Common myeloid progenitor, CD34-positive (primary cell): ENCODE data around the gene PPP2R5D.

Experiments
- CTCF ChIA-PET: fragments of 350-600 bp; sonication (Branson Sonifier 250); formaldehyde crosslinking; loops from one replicate; lab custom pipeline; 2021; ENCODE audit warnings: antibody characterized with exemption; lab: Charles Lee
- POLR2A ChIA-PET: fragments of 350-600 bp; sonication (Branson Sonifier 250); formaldehyde crosslinking; loops from one replicate; lab custom pipeline; 2021; ENCODE audit warnings: antibody characterized with exemption; lab: Charles Lee
- DNase-seq, 3 donors: peaks; one replicate each; pipeline versions ENCODE4 v3.0.0 to v3.0.0-alpha.2; 2013
- H3K27ac ChIP-seq, 2 experiments: 1 replicate in 1 of 2; 2 replicates in 1 of 2; pipeline ENCODE4 v1.7.0; 2013; ENCODE audit warnings: inconsistent platforms in 2 of 2, low read length in 2 of 2, mild to moderate bottlenecking in 2 of 2, low read depth in 1 of 2, moderate library complexity in 1 of 2; ENCODE audit not compliant: severe bottlenecking in 2 of 2, insufficient read depth in 1 of 2, poor library complexity in 1 of 2
- H3K27me3 ChIP-seq, 5 experiments: replicated peaks in 2 of 5; 1 replicate in 3 of 5; 2 replicates in 2 of 5; pipeline versions ENCODE4 v1.6.1 to v1.7.0; 2013; ENCODE audit warnings: low read length in 4 of 5, mild to moderate bottlenecking in 2 of 5, moderate library complexity in 2 of 5, inconsistent platforms in 1 of 5; ENCODE audit not compliant: insufficient read depth in 5 of 5, control insufficient read depth in 4 of 5
- H3K36me3 ChIP-seq, 4 experiments: 1 replicate in 2 of 4; 2 replicates in 2 of 4; pipeline versions ENCODE4 v1.6.1 to v1.7.0; 2013; ENCODE audit warnings: low read length in 3 of 4, control low read depth in 1 of 4, mild to moderate bottlenecking in 1 of 4; ENCODE audit not compliant: control insufficient read depth in 4 of 4, insufficient read depth in 4 of 4
- H3K4me1 ChIP-seq, 4 experiments: 1 replicate in 3 of 4; 2 replicates in 1 of 4; pipeline versions ENCODE4 v1.6.1 to v1.7.1; 2013; ENCODE audit warnings: low read length in 3 of 4, mild to moderate bottlenecking in 3 of 4, control low read depth in 1 of 4, inconsistent platforms in 1 of 4, moderate library complexity in 1 of 4; ENCODE audit not compliant: control insufficient read depth in 4 of 4, insufficient read depth in 4 of 4; ENCODE audit errors: control extremely low read depth in 1 of 4
- H3K4me3 ChIP-seq, 7 experiments: 1 replicate in 4 of 7; 2 replicates in 3 of 7; pipeline versions ENCODE4 v1.5.1 to v1.7.0; 2013; ENCODE audit warnings: mild to moderate bottlenecking in 7 of 7, low read length in 6 of 7, moderate library complexity in 6 of 7, inconsistent platforms in 2 of 7, low read depth in 2 of 7, control low read depth in 1 of 7; ENCODE audit not compliant: insufficient read depth in 4 of 7, control insufficient read depth in 1 of 7; ENCODE audit errors: extremely low read depth in 1 of 7
- H3K9me3 ChIP-seq, 5 experiments: 1 replicate in 4 of 5; 2 replicates in 1 of 5; pipeline versions ENCODE4 v1.6.1 to v1.7.1; 2013; ENCODE audit warnings: low read length in 4 of 5, mild to moderate bottlenecking in 2 of 5, inconsistent platforms in 1 of 5, low read depth in 1 of 5, moderate library complexity in 1 of 5; ENCODE audit not compliant: control insufficient read depth in 4 of 5, insufficient read depth in 2 of 5; ENCODE audit errors: control extremely low read depth in 1 of 5
- WGBS: methylation state at CpG from one replicate; pipeline ENCODE4 v1.1.5; 2013; ENCODE audit not compliant: insufficient coverage; 5-methylcytosine and 5-hydroxymethylcytosine counted together

PPP2R5D gene

DNA sequence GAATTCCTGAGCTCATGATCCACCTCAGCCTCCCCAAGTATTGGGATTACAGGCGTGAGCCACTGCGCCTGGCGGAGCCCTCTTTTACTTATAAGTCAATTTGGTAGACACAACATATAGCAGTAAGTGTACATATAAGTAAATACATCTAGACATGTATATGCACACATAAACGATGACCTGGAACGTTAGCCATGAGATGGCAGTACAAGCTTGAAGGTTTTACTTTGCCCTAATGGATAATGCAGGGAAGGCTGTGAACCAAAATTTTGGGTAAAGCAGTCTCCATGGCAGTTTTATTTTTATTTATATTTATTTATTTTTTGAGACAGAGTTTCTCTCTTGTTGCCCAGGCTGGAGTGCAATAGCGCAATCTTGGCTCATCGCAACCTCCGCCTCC, 26.2 kb upstream of the PPP2R5D start:
- DNase-seq = peak in 2 of 3 donors; percentile 37 to 46
- ChIA-PET POLR2A (no interaction called here), CTCF (interaction anchor here (0.9 to 1.1 kb wide), 2 partner anchors 42 to 232 kb away, joined by 3 read pairs; partner anchors contain the start of gene PTCRA)
- peaks cover 0 to 17% (median 11%) of the 10 kb centered on the region in 4 experiments for H3K4me1 ChIP-seq
- no peaks in the 10 kb centered on the region for H3K9me3 ChIP-seq
- no peak overlapping the region for H3K27ac ChIP-seq
- H3K27me3 ChIP-seq = peaks cover 0 to 16% (median 3%) of the 10 kb centered on the region in 5 experiments
- H3K36me3 ChIP-seq = peaks cover 0 to 9% (median 3%) of the 10 kb centered on the region in 4 experiments
- WGBS = no CpG with 5 or more reads among the region's 8 CpGs
- H3K4me3 ChIP-seq = no peak overlapping the region

- no peak for DNase-seq
- H3K27ac ChIP-seq = no peak overlapping the region
- peaks cover 3 to 24% (median 14%) of the 10 kb centered on the region in 4 experiments for H3K36me3 ChIP-seq
- ChIA-PET CTCF (no interaction called here), POLR2A (no interaction called here)
- no peaks in the 10 kb centered on the region for H3K9me3 ChIP-seq
- peaks cover 0 to 17% (median 11%) of the 10 kb centered on the region in 4 experiments for H3K4me1 ChIP-seq
- peak overlapping the region in 5 of 7 experiments; percentile 55 to 80 (median 70) for H3K4me3 ChIP-seq
- WGBS = 48% methylated on average over 10 of the region's 13 CpGs
- H3K27me3 ChIP-seq = peaks cover 0 to 16% (median 3%) of the 10 kb centered on the region in 5 experiments
Observed at GRCh38 chr6:42959917-42960242, 24.5 kb upstream of the PPP2R5D start.

DNA sequence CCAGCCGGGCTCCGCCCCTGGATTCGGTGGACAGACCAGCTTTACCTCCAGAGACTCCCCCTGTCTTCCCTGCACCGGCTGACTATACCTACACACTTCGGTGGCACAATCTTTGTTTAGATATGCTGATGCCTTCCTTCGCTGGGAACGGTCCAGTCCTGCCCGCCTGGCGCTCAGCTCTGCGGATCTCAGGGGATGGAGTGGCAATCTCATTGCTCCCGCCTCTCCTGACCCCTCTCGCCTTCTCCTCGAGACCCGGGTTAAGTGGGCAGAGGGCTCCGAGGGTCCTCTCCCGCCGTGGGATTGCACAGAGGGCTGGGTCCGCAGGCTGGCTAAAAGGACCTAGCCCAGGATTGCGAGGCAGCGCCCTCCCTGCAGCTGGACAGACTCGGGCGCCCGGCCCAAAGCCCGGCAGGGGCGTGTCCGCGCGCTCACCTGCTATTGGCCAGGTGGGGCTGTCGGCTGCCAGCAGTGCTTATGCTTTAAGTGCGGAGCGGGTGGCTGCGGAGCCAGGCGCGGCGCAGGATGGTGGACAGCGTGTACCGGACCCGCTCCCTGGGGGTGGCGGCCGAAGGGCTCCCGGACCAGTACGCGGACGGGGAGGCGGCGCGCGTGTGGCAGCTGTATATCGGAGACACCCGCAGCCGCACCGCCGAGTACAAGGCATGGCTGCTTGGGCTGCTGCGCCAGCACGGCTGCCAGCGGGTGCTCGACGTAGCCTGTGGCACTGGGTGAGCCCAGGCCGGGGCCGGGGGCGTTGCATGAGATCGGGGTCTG, 23.9 kb upstream of the PPP2R5D start, which contains the start of gene GNMT:
Gene GNMT (plus strand): TSS at position 512 of the 777 bp plus-strand sequence. CDS start 14 bp downstream, at position 526.
- ChIA-PET CTCF (interaction anchor here (1.1 to 1.3 kb wide), 2 partner anchors 11 to 184 kb away, joined by 3 to 7 read pairs; no protein-coding TSS in a partner anchor), POLR2A (no interaction called here)
- DNase-seq = peak in 2 of 3 donors; percentile 23 to 46
- 3% methylated on average over 56 of the region's 62 CpGs for WGBS
- Histone ChIP-seq H3K4me1 (peaks cover 0 to 17% (median 11%) of the 10 kb centered on the region in 4 experiments), H3K27ac (no peak within 1 kb of the TSS), H3K9me3 (no peaks in the 10 kb centered on the region), H3K36me3 (peaks cover 3 to 29% (median 17%) of the 10 kb centered on the region in 4 experiments), H3K4me3 (peak within 1 kb of the TSS; percentile 24 to 80 (median 65)), H3K27me3 (peaks cover 0 to 16% (median 3%) of the 10 kb centered on the region in 5 experiments)

GRCh38 chr6:42961020-42961470, 23.3 kb upstream of the PPP2R5D start:
- DNase-seq = no peak
- peaks cover 0 to 16% (median 3%) of the 10 kb centered on the region in 5 experiments for H3K27me3 ChIP-seq
- H3K4me3 ChIP-seq = peak overlapping the region in 5 of 7 experiments; percentile 55 to 80 (median 70)
- peaks cover 0 to 17% (median 11%) of the 10 kb centered on the region in 4 experiments for H3K4me1 ChIP-seq
- CTCF ChIA-PET = interaction anchor here (1.1 to 1.3 kb wide), 2 partner anchors 10 to 183 kb away, joined by 3 to 7 read pairs; no protein-coding TSS in a partner anchor
- H3K27ac ChIP-seq = no peak overlapping the region
- POLR2A ChIA-PET = no interaction called here
- whole genome bisulfite sequencing = 54% methylated on average over 15 of the region's 15 CpGs
- peaks cover 3 to 35% (median 20%) of the 10 kb centered on the region in 4 experiments for H3K36me3 ChIP-seq
- H3K9me3 ChIP-seq = no peaks in the 10 kb centered on the region

DNA sequence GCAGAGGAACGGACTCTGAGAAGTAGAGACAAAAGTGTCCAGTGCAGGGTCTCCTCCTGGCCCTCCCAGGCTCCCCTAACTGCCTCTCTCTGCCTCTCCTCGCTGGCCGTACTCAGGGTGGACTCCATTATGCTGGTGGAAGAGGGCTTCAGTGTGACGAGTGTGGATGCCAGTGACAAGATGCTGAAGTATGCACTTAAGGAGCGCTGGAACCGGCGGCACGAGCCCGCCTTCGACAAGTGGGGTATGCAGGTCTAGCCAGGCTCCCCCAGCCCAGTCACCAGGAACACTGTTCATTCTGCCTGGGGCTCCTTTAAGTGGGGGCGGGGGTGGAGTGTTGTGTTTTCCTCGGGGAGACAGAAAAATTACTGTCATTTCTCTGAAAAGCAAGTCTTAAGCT, 22.3 kb upstream of the PPP2R5D start:
- Histone ChIP-seq H3K27ac (no peak overlapping the region), H3K36me3 (peaks cover 8 to 42% (median 26%) of the 10 kb centered on the region in 4 experiments), H3K27me3 (peaks cover 0 to 16% (median 3%) of the 10 kb centered on the region in 5 experiments), H3K4me1 (peaks cover 0 to 17% (median 11%) of the 10 kb centered on the region in 4 experiments), H3K4me3 (no peak overlapping the region), H3K9me3 (no peaks in the 10 kb centered on the region)
- DNase-seq = no peak
- POLR2A ChIA-PET = no interaction called here
- 93% methylated on average over 12 of the region's 12 CpGs for WGBS
- CTCF ChIA-PET = interaction anchor here (0.5 to 1.3 kb wide), 4 partner anchors 9 to 219 kb away, joined by 3 to 7 read pairs (median 3); no protein-coding TSS in a partner anchor

DNA sequence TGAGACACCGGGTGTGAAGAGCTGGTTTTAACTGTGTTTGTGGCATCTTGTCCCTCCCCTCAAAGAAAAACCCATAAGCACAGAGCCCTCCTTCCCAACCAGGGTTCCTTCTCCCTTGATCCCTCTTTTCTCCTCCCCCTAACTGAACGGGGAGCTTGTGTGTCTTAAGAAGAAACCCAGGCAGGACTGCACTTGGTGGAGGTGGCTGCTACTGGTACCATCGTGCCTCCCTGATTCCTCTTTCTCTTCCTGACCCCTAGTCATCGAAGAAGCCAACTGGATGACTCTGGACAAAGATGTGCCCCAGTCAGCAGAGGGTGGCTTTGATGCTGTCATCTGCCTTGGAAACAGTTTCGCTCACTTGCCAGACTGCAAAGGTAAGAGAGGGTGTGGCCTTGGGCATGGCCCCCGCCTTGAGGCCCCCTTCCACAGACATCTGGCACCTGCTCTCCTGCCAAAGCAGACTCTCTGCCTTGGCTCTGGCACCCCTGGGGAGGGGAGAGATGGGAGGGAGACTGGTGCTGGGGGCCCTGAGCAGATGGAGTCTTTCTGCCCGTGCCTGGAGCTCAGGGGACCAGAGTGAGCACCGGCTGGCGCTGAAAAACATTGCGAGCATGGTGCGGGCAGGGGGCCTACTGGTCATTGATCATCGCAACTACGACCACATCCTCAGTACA, 21.7 kb upstream of the PPP2R5D start:
- ChIA-PET POLR2A (no interaction called here), CTCF (interaction anchor here (0.5 to 2.4 kb wide), 4 partner anchors 22 to 219 kb away, joined by 3 to 8 read pairs (median 3); partner anchors contain the start of gene CNPY3)
- Histone ChIP-seq H3K4me1 (peaks cover 0 to 17% (median 11%) of the 10 kb centered on the region in 4 experiments), H3K27ac (no peak overlapping the region), H3K36me3 (peaks cover 8 to 48% (median 28%) of the 10 kb centered on the region in 4 experiments), H3K4me3 (no peak overlapping the region), H3K9me3 (no peaks in the 10 kb centered on the region), H3K27me3 (peaks cover 0 to 16% (median 3%) of the 10 kb centered on the region in 5 experiments)
- DNase-seq = no peak
- WGBS = 94% methylated on average over 8 of the region's 13 CpGs
